Activated CD8-positive, alpha-beta memory T cell treated with anti-CD3 and anti-CD28 coated beads, Interleukin-2, amount 50 U/mL, for 1 hour (primary cell): Measurements from ENCODE around the gene PCSK5.
"Not testable (repeated sequence)": the region's sequence is repeated elsewhere in the genome, so short reads cannot be mapped to it uniquely, and the experiment has no call there.

Experiments used
- DNase-seq: peaks from one replicate; pipeline ENCODE4 v3.0.0-alpha.2; 2020; ENCODE audit errors: extremely low read depth

Gene PCSK5

GRCh38 chr9:76358628-76359280 is 468.3 kb downstream of the PCSK5 start:
- no peak for DNase-seq

- DNase-seq = no peak
Observed at GRCh38 chr9:76359365-76359764, 468.9 kb downstream of the PCSK5 start.

DNA sequence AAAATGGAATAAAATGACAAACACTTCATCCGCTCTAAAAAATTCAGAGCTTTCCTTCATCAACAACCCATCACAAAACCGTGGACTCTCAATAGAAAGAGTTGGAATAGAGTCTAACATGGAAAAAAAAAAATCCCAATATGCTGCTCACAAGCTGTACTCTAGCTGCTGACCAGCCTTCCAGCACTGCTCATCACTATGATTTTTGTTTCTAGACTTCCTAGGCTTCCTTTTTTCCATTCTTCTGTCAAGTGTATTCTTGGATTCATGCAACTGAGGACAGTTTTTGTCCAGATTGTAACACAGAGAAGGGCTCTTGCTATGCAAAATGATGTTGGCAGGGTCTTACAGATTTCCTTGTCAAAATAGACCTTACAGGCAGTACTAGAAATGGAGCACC is 469.3 kb downstream of the PCSK5 start:
- DNase-seq = no peak

GRCh38 chr9:76362332-76363031 is 472.0 kb downstream of the PCSK5 start:
- not testable (repeated sequence) for DNase-seq

- DNase-seq = no peak
Observed at GRCh38 chr9:76363032-76363395, 472.5 kb downstream of the PCSK5 start.

DNA sequence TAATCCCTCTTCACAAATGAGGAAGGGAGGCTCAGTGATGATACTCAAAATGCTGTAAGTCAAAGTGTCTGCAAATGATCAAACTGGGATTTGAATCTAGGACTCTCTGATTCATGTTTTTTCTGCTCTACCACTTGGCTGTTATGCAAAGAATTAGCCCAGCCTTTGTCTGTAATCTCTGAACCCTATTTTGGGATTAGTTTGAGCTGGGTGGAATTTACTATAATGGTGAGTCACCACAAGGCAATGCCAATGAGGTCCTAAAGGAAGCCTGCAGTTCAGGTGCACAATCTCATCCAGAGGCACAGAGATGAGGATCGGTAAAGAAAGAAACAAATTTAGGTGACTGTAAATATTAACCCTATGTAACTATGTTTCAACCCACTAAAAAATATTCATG is 474.6 kb downstream of the PCSK5 start:
- no peak for DNase-seq

- DNase-seq = no peak
Observed at GRCh38 chr9:76366275-76366674, 475.8 kb downstream of the PCSK5 start.

GRCh38 chr9:76369583-76369982 is 479.1 kb downstream of the PCSK5 start:
- DNase-seq = no peak

- no peak for DNase-seq
Observed at GRCh38 chr9:76370396-76371023, 480.0 kb downstream of the PCSK5 start.

DNA sequence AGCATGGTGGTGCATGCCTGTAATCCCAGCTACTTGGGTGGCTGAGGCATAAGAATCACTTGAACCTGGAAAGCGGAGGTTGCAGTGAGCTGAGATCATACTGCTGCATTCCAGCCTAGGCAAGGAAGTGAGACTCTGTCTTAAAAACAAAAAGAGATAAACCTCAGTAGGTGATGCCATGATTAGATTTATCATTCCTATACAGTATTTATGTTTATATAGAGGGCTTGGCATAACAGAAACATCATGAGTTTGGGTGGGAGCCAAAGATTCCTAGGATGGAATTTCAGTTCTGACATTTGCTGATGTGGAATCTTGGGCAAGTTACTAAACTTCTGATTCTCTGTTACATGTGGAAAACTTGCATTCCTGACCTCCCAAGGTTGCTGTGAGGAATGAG is 481.4 kb downstream of the PCSK5 start:
- DNase-seq = no peak

DNA sequence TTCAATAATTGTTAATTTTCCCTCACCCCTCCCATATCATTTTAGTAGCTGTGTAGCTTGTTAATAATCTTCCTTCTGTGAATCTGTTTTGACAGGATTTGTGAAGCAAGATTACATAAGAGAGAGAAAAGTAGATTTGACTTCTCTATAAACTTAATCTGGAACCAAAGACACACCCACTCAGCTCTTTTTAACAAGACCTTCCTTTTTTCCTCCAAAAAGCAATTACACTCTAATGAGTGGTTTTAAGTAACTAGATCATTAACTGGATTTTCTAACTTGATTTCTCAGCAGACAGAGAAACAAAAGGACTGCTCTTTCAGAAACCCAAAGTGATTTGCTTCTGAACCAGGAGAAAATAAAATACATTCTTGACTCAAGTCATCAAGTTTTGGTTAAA is 481.9 kb downstream of the PCSK5 start:
- DNase-seq = no peak

GRCh38 chr9:76373173-76373783 is 482.8 kb downstream of the PCSK5 start:
- no peak for DNase-seq

- DNase-seq = no peak
Observed at GRCh38 chr9:76373784-76374474, 483.5 kb downstream of the PCSK5 start.

- DNase-seq = no peak
Observed at GRCh38 chr9:76374783-76375559, 484.5 kb downstream of the PCSK5 start.

DNA sequence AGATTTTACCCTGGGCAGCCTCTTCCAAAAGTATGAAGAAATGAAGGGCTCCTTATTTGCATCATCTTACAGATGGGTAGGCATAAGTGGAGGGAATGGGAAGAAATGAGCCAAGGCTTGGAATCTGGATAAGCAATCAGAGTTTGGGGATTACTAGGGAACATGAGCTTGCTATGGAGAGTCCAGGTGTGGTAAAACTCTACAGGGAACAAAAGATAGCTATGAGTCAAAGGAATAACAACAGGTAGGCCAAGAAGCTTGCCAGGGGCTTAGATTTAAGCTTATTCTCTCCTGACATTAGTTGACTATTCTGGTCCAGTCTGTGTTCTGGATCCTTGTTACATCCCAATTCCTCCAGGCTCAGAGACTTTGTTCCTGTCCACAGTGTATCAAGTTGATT is 487.3 kb downstream of the PCSK5 start:
- DNase-seq = no peak

GRCh38 chr9:76378367-76379073 is 488.0 kb downstream of the PCSK5 start:
- no peak for DNase-seq

- DNase-seq = no peak
Observed at GRCh38 chr9:76379494-76379893, 489.0 kb downstream of the PCSK5 start.

DNA sequence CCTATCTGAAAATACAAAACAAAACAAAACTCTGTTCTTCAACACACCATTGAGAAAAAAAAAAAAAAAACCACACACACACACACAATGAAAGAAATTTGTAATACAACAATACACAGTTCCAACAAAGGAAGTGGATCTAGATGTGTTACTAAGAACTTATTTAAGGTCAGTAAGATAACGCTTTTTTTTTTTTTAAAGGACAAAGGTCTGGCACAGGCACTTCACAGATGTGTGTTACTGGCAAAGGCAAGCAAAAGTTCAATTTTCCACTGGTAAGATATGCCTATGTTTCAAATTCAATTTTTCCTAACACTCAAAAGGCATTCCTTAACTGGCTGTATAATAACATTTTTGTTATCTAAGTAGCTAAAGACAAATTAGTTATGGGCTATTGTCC is 500.2 kb downstream of the PCSK5 start:
- no peak for DNase-seq

GRCh38 chr9:76394195-76394959 is 503.9 kb downstream of the PCSK5 start, which contains the start of gene RFK:
TSS of gene RFK (minus strand) at chr9:76394426. CDS start at chr9:76394171, 255 bp downstream.
- peak; percentile 63 for DNase-seq

- peak; percentile 24 for DNase-seq
Observed at GRCh38 chr9:76394960-76395252, 504.4 kb downstream of the PCSK5 start.
